ENCODE measurements around the gene ZBTB8A. TPM values are rescaled to one million over a fixed set of nuclear protein-coding genes. Genes with fewer than 3 reads are reported as not detected.
"Not testable (repeated sequence)": the region's sequence is repeated elsewhere in the genome, so short reads cannot be mapped to it uniquely, and the experiment has no call there.

The ZBTB8A gene
- total RNA-seq, 4 donors from 2014 or later: 2.2 to 21.1 (median 6.6) TPM

- no peak overlapping the region for H3K27ac ChIP-seq
- intact Hi-C loops (cut with DNase I; ENCODE audit: low total_unique reads): no loop called here
- in situ Hi-C loops (cut with MboI; ENCODE audit: low pct_ligation_motif_present in 1 of 4, low pct_unique_long_range_greater_than_20kb in 1 of 4, low sequenced_read_pairs in 3 of 4): no loop called here
- H3K4me3 ChIP-seq: no peak overlapping the region
- TF ChIP-seq, protein P1, sequence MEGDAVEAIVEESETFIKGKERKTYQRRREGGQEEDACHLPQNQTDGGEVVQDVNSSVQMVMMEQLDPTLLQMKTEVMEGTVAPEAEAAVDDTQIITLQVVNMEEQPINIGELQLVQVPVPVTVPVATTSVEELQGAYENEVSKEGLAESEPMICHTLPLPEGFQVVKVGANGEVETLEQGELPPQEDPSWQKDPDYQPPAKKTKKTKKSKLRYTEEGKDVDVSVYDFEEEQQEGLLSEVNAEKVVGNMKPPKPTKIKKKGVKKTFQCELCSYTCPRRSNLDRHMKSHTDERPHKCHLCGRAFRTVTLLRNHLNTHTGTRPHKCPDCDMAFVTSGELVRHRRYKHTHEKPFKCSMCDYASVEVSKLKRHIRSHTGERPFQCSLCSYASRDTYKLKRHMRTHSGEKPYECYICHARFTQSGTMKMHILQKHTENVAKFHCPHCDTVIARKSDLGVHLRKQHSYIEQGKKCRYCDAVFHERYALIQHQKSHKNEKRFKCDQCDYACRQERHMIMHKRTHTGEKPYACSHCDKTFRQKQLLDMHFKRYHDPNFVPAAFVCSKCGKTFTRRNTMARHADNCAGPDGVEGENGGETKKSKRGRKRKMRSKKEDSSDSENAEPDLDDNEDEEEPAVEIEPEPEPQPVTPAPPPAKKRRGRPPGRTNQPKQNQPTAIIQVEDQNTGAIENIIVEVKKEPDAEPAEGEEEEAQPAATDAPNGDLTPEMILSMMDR (IDR thresholded peaks at IDR 0.05): no peak
- TF ChIP-seq POLR2A (IDR thresholded peaks at IDR 0.05) (no peak), POLR2AphosphoS5 (IDR thresholded peaks at IDR 0.05) (no peak), EP300 (IDR thresholded peaks at IDR 0.05; ENCODE audit: low read depth) (no peak)
- no peaks in the 10 kb centered on the region for H3K27me3 ChIP-seq
- no peak for DNase-seq
- no peaks in the 10 kb centered on the region for H3K36me3 ChIP-seq
- 90 to 100% methylated on average over 4 of the region's 4 CpGs for WGBS, 2 donors (ENCODE audit: low coverage in 1 of 2)
- H3K4me1 ChIP-seq: no peaks in the 10 kb centered on the region
- no peaks in the 10 kb centered on the region for H3K9me3 ChIP-seq
These were observed 7.4 kb downstream of the ZBTB8A start for GRCh38 chr1:32546611-32547010.

GRCh38 chr1:32549616-32550015 lies 10.4 kb downstream of the ZBTB8A start:
- in situ Hi-C loops (cut with MboI; ENCODE audit: low pct_ligation_motif_present in 1 of 4, low pct_unique_long_range_greater_than_20kb in 1 of 4, low sequenced_read_pairs in 3 of 4) (no loop called here), intact Hi-C loops (cut with DNase I; ENCODE audit: low total_unique reads) (no loop called here)
- Histone ChIP-seq H3K36me3 (no peaks in the 10 kb centered on the region), H3K27me3 (no peaks in the 10 kb centered on the region), H3K4me1 (no peaks in the 10 kb centered on the region), H3K27ac (no peak overlapping the region), H3K9me3 (no peaks in the 10 kb centered on the region), H3K4me3 (no peak overlapping the region)
- 85 to 100% methylated on average over 3 of the region's 3 CpGs for WGBS, 2 donors (ENCODE audit: low coverage in 1 of 2)
- DNase-seq: no peak
- TF ChIP-seq, protein P1 (IDR thresholded peaks at IDR 0.05): no peak
- TF ChIP-seq POLR2AphosphoS5 (IDR thresholded peaks at IDR 0.05) (no peak), POLR2A (IDR thresholded peaks at IDR 0.05) (no peak), EP300 (IDR thresholded peaks at IDR 0.05; ENCODE audit: low read depth) (no peak)

DNA sequence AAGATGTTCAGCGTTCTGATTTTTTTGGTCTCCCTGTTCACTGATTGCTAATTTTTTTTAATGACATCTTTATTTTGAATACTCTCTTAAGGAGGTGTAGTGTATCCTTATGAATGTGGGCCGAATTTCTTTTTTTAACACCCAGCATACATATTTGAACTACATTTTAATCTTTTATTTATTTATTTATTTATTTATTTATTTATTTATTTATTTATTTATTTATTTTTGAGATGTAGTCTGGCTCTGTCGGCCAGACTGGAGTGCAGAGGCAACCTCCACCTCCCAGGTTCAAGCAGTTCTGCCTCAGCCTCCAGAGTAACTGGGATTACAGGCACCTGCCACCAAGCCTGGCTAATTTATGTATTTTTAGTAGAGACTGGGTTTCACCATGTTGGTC lies 15.1 kb downstream of the ZBTB8A start:
- Histone ChIP-seq H3K27me3 (no peaks in the 10 kb centered on the region), H3K36me3 (peaks cover 0 to 5% (median 0%) of the 10 kb centered on the region in 4 donors), H3K9me3 (no peaks in the 10 kb centered on the region), H3K4me3 (no peak overlapping the region), H3K4me1 (no peaks in the 10 kb centered on the region), H3K27ac (no peak overlapping the region)
- in situ Hi-C loops (cut with MboI; ENCODE audit: low pct_ligation_motif_present in 1 of 4, low pct_unique_long_range_greater_than_20kb in 1 of 4, low sequenced_read_pairs in 3 of 4): no loop called here
- intact Hi-C loops (cut with DNase I; ENCODE audit: low total_unique reads): no loop called here
- TF ChIP-seq, protein P1 (IDR thresholded peaks at IDR 0.05): no peak
- TF ChIP-seq POLR2A (IDR thresholded peaks at IDR 0.05): no peak
- no peak for TF ChIP-seq POLR2AphosphoS5 (IDR thresholded peaks at IDR 0.05)
- no peak for TF ChIP-seq EP300 (IDR thresholded peaks at IDR 0.05; ENCODE audit: low read depth)
- DNase-seq: no peak
- 89 to 91% methylated on average over 3 of the region's 3 CpGs for WGBS, 2 donors (ENCODE audit: low coverage in 1 of 2)

DNA sequence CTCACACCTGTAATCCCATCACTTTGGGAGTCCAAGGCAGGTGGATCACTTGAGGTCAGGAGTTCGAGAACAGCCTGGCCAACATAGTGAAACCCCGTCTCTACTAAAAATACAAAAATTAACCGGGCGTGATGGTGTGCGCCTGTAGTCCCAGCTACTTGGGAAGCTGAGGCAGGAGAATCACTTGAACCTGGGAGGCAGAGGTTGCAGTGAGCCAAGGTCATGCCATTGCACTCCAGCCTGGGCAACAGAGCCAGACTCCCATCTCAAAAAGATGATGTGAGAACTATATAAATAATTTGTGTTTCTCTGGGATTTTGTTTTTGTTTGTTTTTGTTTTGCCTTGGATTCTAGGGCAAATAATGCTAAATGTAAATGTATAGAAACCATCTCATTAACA lies 17.8 kb downstream of the ZBTB8A start:
- WGBS, 2 donors (ENCODE audit: low coverage in 1 of 2): 80 to 91% methylated on average over 1 to 5 of the region's 5 CpGs
- H3K4me1 ChIP-seq; DNase-seq; intact Hi-C loops (cut with DNase I; ENCODE audit: low total_unique reads); H3K9me3 ChIP-seq; H3K36me3 ChIP-seq; in situ Hi-C loops (cut with MboI; ENCODE audit: low pct_ligation_motif_present in 1 of 4, low pct_unique_long_range_greater_than_20kb in 1 of 4, low sequenced_read_pairs in 3 of 4); H3K4me3 ChIP-seq; H3K27me3 ChIP-seq; H3K27ac ChIP-seq: not testable (repeated sequence)

GRCh38 chr1:32557812-32558211 lies 18.6 kb downstream of the ZBTB8A start:
- in situ Hi-C loops (cut with MboI; ENCODE audit: low pct_ligation_motif_present in 1 of 4, low pct_unique_long_range_greater_than_20kb in 1 of 4, low sequenced_read_pairs in 3 of 4) (no loop called here), intact Hi-C loops (cut with DNase I; ENCODE audit: low total_unique reads) (no loop called here)
- no peak for DNase-seq
- WGBS, 2 donors (ENCODE audit: low coverage in 1 of 2): 94 to 100% methylated on average over 1 of the region's 1 CpG
- H3K27ac ChIP-seq: no peak overlapping the region
- peaks cover 0 to 5% (median 0%) of the 10 kb centered on the region in 4 donors for H3K36me3 ChIP-seq
- TF ChIP-seq POLR2A (IDR thresholded peaks at IDR 0.05) (no peak), POLR2AphosphoS5 (IDR thresholded peaks at IDR 0.05) (no peak), EP300 (IDR thresholded peaks at IDR 0.05; ENCODE audit: low read depth) (no peak)
- TF ChIP-seq, protein P1 (IDR thresholded peaks at IDR 0.05): no peak
- H3K9me3 ChIP-seq: no peaks in the 10 kb centered on the region
- H3K4me3 ChIP-seq: no peak overlapping the region
- no peaks in the 10 kb centered on the region for H3K4me1 ChIP-seq
- H3K27me3 ChIP-seq: no peaks in the 10 kb centered on the region

Measured in transverse colon (tissue), 4 donors.